GM19025 (cell line): Measurements from ENCODE around the gene RAD50.
"Not testable (repeated sequence)": the region's sequence is repeated elsewhere in the genome, so short reads cannot be mapped to it uniquely, and the experiment has no call there.

ENCODE experiments used
- ATAC-seq: cut with Tn5 transposase; IDR thresholded peaks from one replicate; pipeline ENCODE4 v1.9.1; 2021; ENCODE audit warnings: mild to moderate bottlenecking, low read depth, moderate library complexity; ENCODE audit not compliant: unreplicated experiment

The RAD50 gene

GRCh38 chr5:132628814-132629213 is 72.0 kb downstream of the RAD50 start:
- ATAC-seq, result no peak

DNA sequence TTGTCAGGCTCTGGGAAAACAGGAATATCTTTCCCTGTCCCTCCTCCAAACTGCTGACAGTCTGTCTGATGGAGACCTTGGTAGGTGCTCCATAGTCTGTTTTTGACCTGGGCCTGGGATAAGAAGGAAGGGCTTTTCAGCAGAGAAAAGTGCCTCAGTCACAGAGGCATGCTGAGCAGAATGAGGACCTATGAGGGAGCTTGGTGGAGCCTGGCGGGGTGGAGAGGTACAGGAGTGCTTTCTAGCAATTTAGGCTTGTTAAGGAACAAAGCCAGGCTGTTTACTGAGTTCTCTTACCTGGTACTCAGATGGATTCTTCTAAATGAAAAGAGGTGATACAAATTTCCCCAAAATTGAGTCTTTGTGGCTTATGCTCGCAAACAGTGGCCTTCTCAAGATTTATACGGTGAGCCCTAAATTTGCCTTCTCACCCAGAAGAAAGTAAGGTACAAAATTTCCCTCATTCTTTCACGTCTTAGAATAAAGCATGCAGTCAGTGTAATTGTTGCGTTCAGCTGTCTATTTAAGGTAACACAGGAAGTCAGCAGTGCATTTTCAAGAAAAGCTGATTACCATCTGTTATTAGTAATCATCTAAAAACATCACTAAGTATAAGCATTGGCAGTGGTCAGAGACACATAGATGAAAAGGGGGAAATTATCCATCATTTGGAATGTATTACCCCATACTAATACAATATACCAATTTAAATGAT is 72.6 kb downstream of the RAD50 start:
- peak; percentile 53 for ATAC-seq

GRCh38 chr5:132633587-132633986 is 76.8 kb downstream of the RAD50 start:
- ATAC-seq, result not testable (repeated sequence)

- peak; percentile 52 for ATAC-seq
Measured at GRCh38 chr5:132635873-132636272, 79.1 kb downstream of the RAD50 start.

DNA sequence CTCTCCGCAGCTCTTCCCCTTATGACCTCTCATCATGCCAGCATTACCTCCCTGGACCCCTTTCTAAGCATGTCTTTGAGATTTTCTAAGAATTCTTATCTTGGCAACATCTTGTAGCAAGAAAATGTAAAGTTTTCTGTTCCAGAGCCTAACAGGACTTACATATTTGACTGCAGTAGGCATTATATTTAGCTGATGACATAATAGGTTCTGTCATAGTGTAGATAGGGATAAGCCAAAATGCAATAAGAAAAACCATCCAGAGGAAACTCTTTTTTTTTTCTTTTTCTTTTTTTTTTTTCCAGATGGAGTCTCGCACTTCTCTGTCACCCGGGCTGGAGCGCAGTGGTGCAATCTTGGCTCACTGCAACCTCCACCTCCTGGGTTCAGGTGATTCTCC is 80.5 kb downstream of the RAD50 start:
- ATAC-seq, result no peak

DNA sequence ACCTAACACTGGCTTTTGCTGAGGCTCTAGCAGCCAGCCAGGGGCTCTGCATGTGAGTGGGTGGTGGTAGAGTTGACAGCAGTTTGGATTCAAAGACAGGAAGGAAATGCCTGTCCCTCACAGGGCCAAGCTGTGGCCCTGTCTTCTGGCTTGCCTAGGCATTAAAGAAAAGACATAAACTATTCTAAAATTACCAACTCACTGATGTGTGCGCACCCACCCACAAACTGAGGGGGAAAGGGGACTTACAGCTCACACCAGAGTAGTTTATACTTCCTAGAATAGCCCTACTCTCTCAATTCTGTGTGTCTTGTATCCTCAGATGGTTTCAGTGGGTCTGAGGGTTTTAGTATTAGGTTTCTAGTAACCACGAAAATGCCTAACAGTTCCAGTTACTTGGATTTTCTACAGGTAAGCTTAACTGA is 82.9 kb downstream of the RAD50 start:
- peak; percentile 52 for ATAC-seq

- no peak for ATAC-seq
Measured at GRCh38 chr5:132640613-132641012, 83.8 kb downstream of the RAD50 start.

DNA sequence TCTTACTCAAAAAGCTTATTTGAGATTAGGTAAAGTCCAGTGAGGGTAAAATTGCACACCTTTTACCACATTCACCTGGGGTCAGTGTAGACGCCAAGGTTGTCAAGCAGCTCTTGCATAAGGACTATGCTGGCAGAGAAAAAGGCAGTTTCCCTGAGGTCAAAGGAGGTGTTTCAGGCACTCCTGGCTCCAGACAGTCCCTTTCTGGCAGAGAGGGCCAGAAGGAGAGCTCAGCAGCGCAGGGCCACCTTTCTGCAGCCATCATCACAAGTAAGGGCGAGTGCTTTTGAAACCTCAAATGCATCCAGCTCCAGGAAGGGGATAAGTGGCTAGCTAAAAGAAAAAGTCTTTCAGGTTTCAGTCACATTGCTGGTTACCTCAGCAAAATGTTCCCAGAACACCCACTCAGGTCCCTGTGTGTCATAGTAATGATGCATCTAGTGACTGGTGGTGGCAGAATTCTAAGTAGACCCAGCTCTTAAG is 84.5 kb downstream of the RAD50 start:
- ATAC-seq, result no peak

GRCh38 chr5:132641841-132642240 is 85.1 kb downstream of the RAD50 start:
- ATAC-seq, result no peak

DNA sequence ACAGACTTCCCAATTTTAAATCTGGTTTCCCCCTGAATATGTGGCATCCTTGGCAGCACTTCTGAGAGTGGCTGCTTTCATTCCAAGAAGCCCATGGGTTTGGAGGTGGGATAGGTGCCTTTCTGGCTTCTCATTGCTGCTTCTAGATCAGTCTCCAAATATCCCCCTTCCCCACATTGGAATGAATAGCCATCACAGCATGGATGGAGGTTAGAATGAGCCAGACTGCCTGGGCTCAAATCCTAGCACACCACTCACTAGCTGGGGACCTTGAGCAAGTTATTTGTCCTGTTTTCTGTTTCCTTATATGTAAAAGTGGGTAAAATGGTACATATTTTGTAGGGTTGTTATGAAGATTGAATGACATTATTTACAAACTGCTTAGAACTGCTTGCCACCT is 87.4 kb downstream of the RAD50 start:
- ATAC-seq, result no peak

GRCh38 chr5:132646583-132647266 is 89.9 kb downstream of the RAD50 start:
- ATAC-seq, result no peak

DNA sequence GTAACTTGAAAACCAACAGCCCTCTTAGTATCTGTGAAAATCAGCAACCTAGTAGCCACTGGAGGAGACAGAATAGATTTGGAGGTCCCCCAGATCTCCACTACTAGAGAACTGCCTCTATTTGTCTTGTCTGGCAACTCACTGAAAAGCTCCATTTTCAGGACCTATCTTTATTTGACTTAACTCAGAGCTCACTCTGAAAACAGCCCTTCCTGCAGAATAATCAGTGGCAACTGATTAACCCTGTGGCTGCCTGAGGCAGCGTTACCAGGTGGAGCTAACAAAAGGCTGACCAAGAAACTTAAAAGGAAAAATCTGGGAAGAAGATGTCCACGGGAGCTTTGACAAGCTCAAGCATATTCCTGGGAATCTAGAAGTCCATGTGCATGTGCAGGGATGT is 90.7 kb downstream of the RAD50 start:
- no peak for ATAC-seq

DNA sequence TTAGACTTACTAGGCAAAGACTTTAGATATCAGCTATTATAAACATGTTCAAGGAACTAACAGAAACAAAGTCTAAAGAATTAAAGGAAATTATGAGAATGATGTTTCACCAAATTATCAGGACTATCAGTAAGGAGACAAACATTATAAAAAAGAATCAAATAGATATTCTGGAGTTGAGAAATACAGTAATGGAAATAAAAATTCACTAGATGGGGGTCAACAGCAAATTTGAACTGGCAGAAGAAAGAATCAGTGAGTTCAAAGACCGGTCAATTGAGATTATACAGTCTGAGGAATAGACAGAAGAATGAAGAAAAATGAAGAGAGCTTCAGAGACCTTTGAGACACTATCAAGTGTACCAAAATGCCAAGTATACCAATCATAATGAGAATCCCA is 91.6 kb downstream of the RAD50 start:
- ATAC-seq, result no peak

DNA sequence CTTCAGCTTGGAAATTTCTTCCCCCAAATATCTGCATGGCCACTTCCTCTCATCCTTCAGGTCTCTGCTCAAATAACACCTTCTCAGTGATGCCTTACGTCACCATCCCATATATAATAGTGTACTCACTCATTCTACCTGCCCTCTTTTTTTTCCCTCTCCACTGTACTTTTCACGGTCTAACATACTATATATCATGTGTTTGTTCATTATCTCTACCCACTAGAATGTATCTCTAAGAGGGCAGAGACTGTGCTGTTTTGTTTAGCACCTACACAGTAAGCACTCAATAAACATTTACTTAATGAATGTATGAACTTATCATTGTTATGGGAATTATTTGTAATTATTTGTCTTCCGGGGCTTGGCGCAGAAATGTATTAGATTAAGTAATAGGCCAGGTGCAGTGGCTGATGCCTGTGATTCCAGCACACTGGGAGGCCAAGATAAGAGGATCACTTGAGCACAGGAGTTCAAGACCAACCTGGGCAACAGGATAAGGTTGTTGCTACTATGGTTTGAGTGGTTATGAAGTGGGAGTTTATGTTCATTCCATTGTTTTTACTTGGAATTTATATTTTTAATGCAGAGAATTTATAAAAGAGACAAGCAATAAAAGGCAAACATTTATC is 95.2 kb downstream of the RAD50 start:
- ATAC-seq, result no peak

- no peak for ATAC-seq
Measured at GRCh38 chr5:132653716-132654115, 96.9 kb downstream of the RAD50 start.

DNA sequence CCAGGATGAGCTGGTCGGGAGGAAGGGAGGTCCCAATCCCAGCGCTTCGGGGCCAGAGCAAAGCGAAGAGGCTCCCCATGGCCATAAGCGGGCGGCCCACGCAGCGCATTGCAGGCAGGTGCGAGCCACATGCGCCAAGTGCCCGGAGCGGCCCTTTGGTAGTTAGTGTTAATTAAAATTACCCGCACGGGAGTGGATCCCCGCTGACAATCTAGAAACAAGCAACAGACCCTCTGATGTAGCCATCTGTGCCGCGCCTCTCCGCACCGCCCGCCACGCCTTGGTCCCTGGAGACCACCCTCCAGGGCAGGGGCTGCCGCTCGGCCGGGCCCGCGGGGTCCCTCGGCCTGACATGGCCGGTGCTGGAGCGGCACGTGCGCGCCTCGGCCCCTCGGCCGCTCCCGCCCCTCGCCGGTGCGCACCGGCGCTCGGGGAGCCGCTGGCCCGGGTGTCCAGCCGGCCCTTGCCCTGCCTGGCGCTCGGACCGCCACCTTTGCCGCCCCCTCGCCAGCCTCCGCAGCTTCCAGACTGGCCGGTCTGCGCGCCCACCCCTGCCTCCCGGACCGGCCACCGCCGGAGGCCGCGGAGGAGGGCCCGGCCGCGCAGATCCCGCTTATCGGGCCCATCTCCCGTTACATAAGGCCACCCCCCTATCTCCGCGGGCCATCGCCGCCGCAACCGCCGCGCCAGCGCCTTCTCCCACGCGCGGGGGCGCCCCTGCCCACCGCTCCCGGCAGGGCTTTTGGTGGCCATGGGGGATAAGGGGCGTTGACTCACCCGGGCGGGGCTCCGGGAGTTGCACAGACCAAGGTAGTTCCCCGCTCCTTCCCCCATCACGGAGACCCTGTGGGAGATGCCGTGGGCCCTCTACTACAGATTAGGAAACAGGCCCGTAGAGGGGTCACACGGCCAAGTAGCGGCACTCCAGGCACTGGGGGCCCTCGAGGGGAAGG is 99.3 kb downstream of the RAD50 start:
- no peak for ATAC-seq

DNA sequence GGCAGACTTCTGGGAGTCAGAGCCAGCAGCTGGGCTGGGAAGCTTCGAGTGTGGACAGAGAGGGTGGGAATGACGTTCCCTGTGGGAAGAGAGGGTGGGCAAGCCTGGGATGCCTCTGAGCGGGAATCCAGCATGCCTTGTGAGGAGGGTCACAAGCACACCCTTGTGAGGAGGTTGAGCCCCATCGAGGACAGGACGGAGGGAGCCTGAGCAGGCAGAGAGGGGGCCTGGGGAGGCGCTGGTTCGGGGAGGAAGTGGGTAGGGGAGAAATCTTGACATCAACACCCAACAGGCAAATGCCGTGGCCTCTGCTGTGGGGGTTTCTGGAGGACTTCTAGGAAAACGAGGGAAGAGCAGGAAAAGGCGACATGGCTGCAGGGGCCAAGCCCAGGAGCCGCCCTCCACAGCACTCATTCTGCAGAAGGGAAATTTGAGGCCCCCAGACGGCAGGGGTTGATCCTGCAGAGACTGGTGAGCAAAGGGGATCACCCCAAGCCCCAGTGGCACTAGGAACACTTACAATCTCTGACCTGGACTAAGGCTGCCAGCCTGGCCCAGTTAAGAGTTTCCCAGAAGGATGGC is 100.1 kb downstream of the RAD50 start:
- ATAC-seq, result no peak

- ATAC-seq, result no peak
Measured at GRCh38 chr5:132657676-132658380, 101.1 kb downstream of the RAD50 start, which contains the start of gene IL13. IL13 (plus strand) TSS chr5:132658173; CDS start chr5:132658187, 14 bp downstream.
